OCI-LY7 (cell line): ENCODE measurements around the gene KCNQ1OT1.

Experiments used
- CTCF ChIP-seq: fragments of 200-600 bp; sonication (generic); conservative IDR thresholded peaks from 2 replicates; pipeline ENCODE4 v1.5.1; 2014; ENCODE audit warnings: mild to moderate bottlenecking, antibody characterized with exemption, low read length, moderate library complexity, mixed read lengths
- EZH2phosphoT487 ChIP-seq: fragments of 200-600 bp; sonication (generic); IDR thresholded peaks from 2 replicates; pipeline ENCODE4 v1.6.1; 2018; ENCODE audit warnings: low read depth, borderline replicate concordance, mild to moderate bottlenecking, mixed run types, antibody characterized with exemption, low read length, moderate library complexity, mixed read lengths

- TF ChIP-seq EZH2phosphoT487 (no peak), CTCF (no peak)
Observed at GRCh38 chr11:2673871-2674471, 25.8 kb downstream of the KCNQ1OT1 start.
